ENCODE measurements around the gene FOXL1.

- TF ChIP-seq CTCF (IDR thresholded peaks at IDR 0.05) (no peak), POLR2A (IDR thresholded peaks at IDR 0.05) (no peak)
These were observed 47.5 kb downstream of the FOXL1 start for GRCh38 chr16:86625821-86626220.
